Skin of body (tissue), 2 donors: ENCODE results near the gene NDUFA13. TPM values are rescaled to one million over a fixed set of nuclear protein-coding genes. Genes with fewer than 3 reads are reported as not detected.

Source experiments
- DNase-seq: peaks from one replicate; lab custom pipeline; 2025; lab: John Stamatoyannopoulos, UW
- total RNA-seq: library from RNA; depleted of rRNA; stranded (reverse); fragments of >200 nt; gene quantifications from one replicate; pipeline ENCODE4 v1.2.3, GENCODE V29; 2014

The NDUFA13 gene
- total RNA-seq, 1 donor from 2014 or later = 102 TPM

- no peak for DNase-seq
These were observed 9.4 kb upstream of the NDUFA13 start for GRCh38 chr19:19506592-19506991.

GRCh38 chr19:19507354-19507753 lies 8.7 kb upstream of the NDUFA13 start:
- DNase-seq = no peak

- no peak for DNase-seq
These were observed 7.8 kb upstream of the NDUFA13 start for GRCh38 chr19:19508217-19508616.

GRCh38 chr19:19510432-19510831 lies 5.6 kb upstream of the NDUFA13 start:
- no peak for DNase-seq

GRCh38 chr19:19513682-19514081 lies 2.3 kb upstream of the NDUFA13 start:
- DNase-seq = no peak

GRCh38 chr19:19514215-19514657 lies 1.8 kb upstream of the NDUFA13 start:
- peak; percentile 62 for DNase-seq

GRCh38 chr19:19514881-19515641 lies 964 bp upstream of the NDUFA13 start, which contains the start of gene TSSK6:
Gene TSSK6 (minus strand): TSS chr19:19515548. CDS start chr19:19515427, 121 bp downstream.
- DNase-seq = no peak

GRCh38 chr19:19517235-19517619 lies 1.2 kb downstream of the NDUFA13 start:
- no peak for DNase-seq

GRCh38 chr19:19520989-19521388 lies 5.0 kb downstream of the NDUFA13 start:
- no peak for DNase-seq

GRCh38 chr19:19523177-19523576 lies 7.2 kb downstream of the NDUFA13 start:
- no peak for DNase-seq

GRCh38 chr19:19524053-19524452 lies 8.0 kb downstream of the NDUFA13 start:
- no peak for DNase-seq

GRCh38 chr19:19525611-19526380 lies 9.8 kb downstream of the NDUFA13 start:
- DNase-seq = no peak

- DNase-seq = no peak
These were observed 10.8 kb downstream of the NDUFA13 start for GRCh38 chr19:19526581-19527370.

GRCh38 chr19:19527371-19527656 lies 11.3 kb downstream of the NDUFA13 start:
- no peak for DNase-seq

GRCh38 chr19:19527674-19528625 lies 11.9 kb downstream of the NDUFA13 start:
- DNase-seq = no peak

- no peak for DNase-seq
These were observed 12.9 kb downstream of the NDUFA13 start, which contains the start of gene YJEFN3 for GRCh38 chr19:19528721-19529490. Gene YJEFN3 (plus strand): TSS chr19:19528911. CDS start chr19:19528933, 22 bp downstream.

- no peak for DNase-seq
These were observed 13.9 kb downstream of the NDUFA13 start for GRCh38 chr19:19529783-19530422.

GRCh38 chr19:19530423-19530804 lies 14.4 kb downstream of the NDUFA13 start:
- DNase-seq = no peak

- DNase-seq = no peak
These were observed 14.9 kb downstream of the NDUFA13 start for GRCh38 chr19:19530889-19531288.
